ENCODE data around the gene EPN1. TPM values are rescaled to one million over a fixed set of nuclear protein-coding genes. Genes with fewer than 3 reads are reported as not detected.

EPN1 gene
- total RNA-seq, 2 donors from 2014 or later = 179 to 187 TPM

- Histone ChIP-seq H3K36me3 (peaks cover 83% of the 10 kb centered on the region), H3K4me3 (no peak overlapping the region), H3K27ac (no peak overlapping the region), H3K27me3 (no peaks in the 10 kb centered on the region), H3K4me1 (peaks cover 0 to 18% of the 10 kb centered on the region in 2 donors), H3K9me3 (no peaks in the 10 kb centered on the region)
- DNase-seq (ENCODE audit: low spot score) = no peak
- TF ChIP-seq CTCF (IDR thresholded peaks at IDR 0.05) = no peak
Measured at GRCh38 chr19:55684946-55685681, 10.1 kb downstream of the EPN1 start.

GRCh38 chr19:55685776-55686175 lies 10.8 kb downstream of the EPN1 start:
- DNase-seq (ENCODE audit: low spot score) = no peak
- peaks cover 0 to 15% of the 10 kb centered on the region in 2 donors for H3K4me1 ChIP-seq

GRCh38 chr19:55686311-55687050 lies 11.5 kb downstream of the EPN1 start:
- no peak for DNase-seq (ENCODE audit: low spot score)
- Histone ChIP-seq H3K36me3 (peaks cover 82% of the 10 kb centered on the region), H3K9me3 (no peaks in the 10 kb centered on the region), H3K27me3 (no peaks in the 10 kb centered on the region), H3K27ac (no peak overlapping the region), H3K4me1 (peaks cover 0 to 15% of the 10 kb centered on the region in 2 donors), H3K4me3 (no peak overlapping the region)
- TF ChIP-seq CTCF (IDR thresholded peaks at IDR 0.05) = no peak

More at GRCh38 chr19:55685776-55686175, 10.8 kb downstream of the EPN1 start:
- H3K9me3 ChIP-seq = no peaks in the 10 kb centered on the region
- H3K4me3 ChIP-seq = no peak overlapping the region
- no peak for TF ChIP-seq CTCF (IDR thresholded peaks at IDR 0.05)
- no peak overlapping the region for H3K27ac ChIP-seq
- peaks cover 83% of the 10 kb centered on the region for H3K36me3 ChIP-seq
- no peaks in the 10 kb centered on the region for H3K27me3 ChIP-seq

GRCh38 chr19:55687281-55688201 lies 12.5 kb downstream of the EPN1 start:
- peaks cover 0 to 15% of the 10 kb centered on the region in 2 donors for H3K4me1 ChIP-seq
- no peak for DNase-seq (ENCODE audit: low spot score)

More at GRCh38 chr19:55687281-55688201, 12.5 kb downstream of the EPN1 start:
- TF ChIP-seq CTCF (IDR thresholded peaks at IDR 0.05) = no peak
- no peaks in the 10 kb centered on the region for H3K9me3 ChIP-seq
- no peak overlapping the region for H3K4me3 ChIP-seq
- H3K36me3 ChIP-seq = peaks cover 83% of the 10 kb centered on the region
- H3K27me3 ChIP-seq = no peaks in the 10 kb centered on the region
- no peak overlapping the region for H3K27ac ChIP-seq
